HepG2 (cell line): ENCODE measurements around the gene THOC2. TPM values are rescaled to one million over a fixed set of nuclear protein-coding genes. Genes with fewer than 3 reads are reported as not detected.
A peak's percentile ranks its signal among the peaks of the same experiment; 100 is the strongest.
"Not testable (repeated sequence)": the region's sequence is repeated elsewhere in the genome, so short reads cannot be mapped to it uniquely, and the experiment has no call there.

Experiments used
- ATAC-seq: fragments of 200-7000 bp; cut with Tn5 transposase; 3 replicates; pipeline ENCODE4 v1.9.1; 2020; ENCODE audit warnings: mild to moderate bottlenecking, moderate library complexity
- BruUV-seq: library from RNA; stranded (reverse); fragments of 400-500 nt; replicated peaks from 2 replicates; lab custom pipeline; 2021; lab: Mats Ljungman, UMichigan
- CTCF ChIA-PET: fragments of 300-600 bp; formaldehyde crosslinking; extraction: SDS; loops from one replicate; lab custom pipeline; 2021; ENCODE audit warnings: low total read pairs, inconsistent platforms, low intra/inter-chr PET ratio; lab: Yijun Ruan, JAX
- POLR2A ChIA-PET: fragments of 350-600 bp; sonication (Branson Sonifier 250); formaldehyde crosslinking; loops from one replicate; lab custom pipeline; 2020; ENCODE audit warnings: antibody characterized with exemption, inconsistent platforms; lab: Yijun Ruan, JAX
- DNase-seq: peaks from one replicate; pipeline ENCODE4 v3.0.0-alpha.2; 2015; ENCODE audit warnings: low spot score
- FAIRE-seq: peaks from 3 replicates; lab custom pipeline; 2011; peaks lifted over from hg19 to GRCh38; lab: Jason Lieb, UNC
- H2AFZ ChIP-seq: one replicate; pipeline ENCODE4 v1.6.1; 2011; ENCODE audit warnings: low read length, inconsistent platforms
- H3K27ac ChIP-seq: fragments of 300-600 bp; 3 replicates; pipeline ENCODE4 v1.8.0; 2011; ENCODE audit warnings: mixed run types, mild to moderate bottlenecking, mixed read lengths, low read length, inconsistent platforms; ENCODE audit not compliant: insufficient read depth; ENCODE audit errors: extremely low read length
- H3K27me3 ChIP-seq, 2 experiments: fragments of 200-600 bp in 1 of 2; 2 replicates in 1 of 2; 3 replicates in 1 of 2; pipeline versions ENCODE4 v1.6.0 to v1.8.0; 2011; ENCODE audit warnings: low read length in 2 of 2, mild to moderate bottlenecking in 2 of 2, moderate library complexity in 2 of 2, inconsistent platforms in 1 of 2; ENCODE audit not compliant: insufficient read depth in 2 of 2, control insufficient read depth in 1 of 2
- H3K36me3 ChIP-seq, 2 experiments: fragments of 200-600 bp in 1 of 2; replicated peaks in 1 of 2; 2 replicates in 1 of 2; 3 replicates in 1 of 2; pipeline versions ENCODE4 v1.5.1 to v1.8.0; 2011; ENCODE audit warnings: low read length in 2 of 2, inconsistent platforms in 1 of 2; ENCODE audit not compliant: insufficient read depth in 2 of 2, control insufficient read depth in 1 of 2
- H3K4me1 ChIP-seq: 2 replicates; pipeline ENCODE4 v1.5.1; 2012; ENCODE audit warnings: low read length, inconsistent platforms; ENCODE audit not compliant: insufficient read depth
- H3K4me2 ChIP-seq: 2 replicates; pipeline ENCODE4 v1.6.0; 2011; ENCODE audit warnings: low read depth, low read length, inconsistent platforms
- H3K4me3 ChIP-seq, 3 experiments: fragments of 200-600 bp in 1 of 3; sonication (generic), shearing (Covaris generic) in 1 of 3; replicated peaks in 1 of 3; 2 replicates each; pipeline ENCODE4 v1.5.1; 2011 to 2016; ENCODE audit warnings: low read length in 3 of 3, inconsistent platforms in 2 of 3, low read depth in 2 of 3, mild to moderate bottlenecking in 2 of 3, control low read depth in 1 of 3, mixed read lengths in 1 of 3; ENCODE audit not compliant: insufficient read depth in 1 of 3
- H3K79me2 ChIP-seq: one replicate; pipeline ENCODE4 v1.6.1; 2011; ENCODE audit warnings: low read length, inconsistent platforms; ENCODE audit not compliant: insufficient read depth
- H3K9ac ChIP-seq: 2 replicates; pipeline ENCODE4 v1.6.0; 2011; ENCODE audit warnings: mild to moderate bottlenecking, low read depth, low read length, inconsistent platforms; ENCODE audit not compliant: insufficient read depth
- H3K9me3 ChIP-seq: 2 replicates; pipeline ENCODE4 v1.5.1; 2012; ENCODE audit warnings: mild to moderate bottlenecking, low read length
- H4K20me1 ChIP-seq: 2 replicates; pipeline ENCODE4 v1.6.0; 2011; ENCODE audit warnings: inconsistent platforms, mild to moderate bottlenecking, low read length, moderate library complexity; ENCODE audit not compliant: insufficient read depth
- ATF1 ChIP-seq: IDR thresholded peaks from 2 replicates; pipeline ENCODE4 v1.6.1; 2016; ENCODE audit warnings: mild to moderate bottlenecking, control low read depth
- ATM ChIP-seq: fragments of 450-650 bp; IDR thresholded peaks from 2 replicates; pipeline ENCODE4 v1.7.1; 2017; ENCODE audit warnings: mild to moderate bottlenecking, borderline replicate concordance
- ATRX ChIP-seq: sonication (generic); formaldehyde crosslinking; IDR thresholded peaks from 2 replicates; pipeline ENCODE4 v1.4.0; 2020; ENCODE audit warnings: missing genetic modification reagents, borderline replicate concordance
- HOXA9 ChIP-seq: sonication (generic); formaldehyde crosslinking; IDR thresholded peaks from 2 replicates; pipeline ENCODE4 v1.8.1; 2022; ENCODE audit warnings: missing genetic modification reagents, mild to moderate bottlenecking, moderate library complexity, borderline replicate concordance
- KLF16 ChIP-seq, 2 experiments: sonication (generic) in 1 of 2; formaldehyde crosslinking in 1 of 2; IDR thresholded peaks; 2 replicates each; pipeline versions ENCODE4 v1.6.1 to v1.8.0; 2016 to 2023; ENCODE audit warnings: missing genetic modification reagents in 2 of 2, missing compliant biosample characterization in 1 of 2
- MED8 ChIP-seq: sonication (generic); formaldehyde crosslinking; IDR thresholded peaks from 2 replicates; pipeline ENCODE4 v1.8.1; 2023; ENCODE audit warnings: mild to moderate bottlenecking, missing genetic modification reagents; ENCODE audit not compliant: insufficient replicate concordance
- RARA ChIP-seq: IDR thresholded peaks from 2 replicates; pipeline ENCODE4 v1.6.1; 2016; ENCODE audit warnings: missing genetic modification reagents, missing compliant biosample characterization
- SMYD3 ChIP-seq: sonication (generic); formaldehyde crosslinking; IDR thresholded peaks from 2 replicates; pipeline ENCODE4 v1.8.1; 2023; ENCODE audit warnings: mild to moderate bottlenecking, missing genetic modification reagents
- SOX6 ChIP-seq, 2 experiments: fragments of 450-650 bp in 1 of 2; sonication (generic) in 1 of 2; formaldehyde crosslinking in 1 of 2; IDR thresholded peaks; 2 replicates each; pipeline versions ENCODE4 v1.4.0 to v1.6.1; 2017 to 2020; ENCODE audit warnings: antibody characterized with exemption in 1 of 2, mild to moderate bottlenecking in 1 of 2, missing genetic modification reagents in 1 of 2
- ZNF616 ChIP-seq: sonication (generic); formaldehyde crosslinking; IDR thresholded peaks from 2 replicates; pipeline ENCODE4 v1.5.0; 2020; ENCODE audit warnings: low read depth, mild to moderate bottlenecking, missing genetic modification reagents
- ZNF724P ChIP-seq: sonication (generic); formaldehyde crosslinking; IDR thresholded peaks from 2 replicates; pipeline ENCODE4 v1.8.0; 2022; ENCODE audit warnings: missing genetic modification reagents, borderline replicate concordance
- ZNF777 ChIP-seq: sonication (generic); formaldehyde crosslinking; IDR thresholded peaks from 2 replicates; pipeline ENCODE4 v1.4.0; 2020; ENCODE audit warnings: missing genetic modification reagents
- WGBS: methylation state at CpG from one replicate; pipeline ENCODE4 v1.1.6; 2017; ENCODE audit warnings: low lambda C conversion rate; 5-methylcytosine and 5-hydroxymethylcytosine counted together
- in situ Hi-C: cut with HindIII; loops from 2 replicates; pipeline ENCODE4 v1.10.0; 2017; ENCODE audit warnings: low pct_unique_long_range_greater_than_20kb; ENCODE audit not compliant: extremely low pct_ligation_motif_present
- intact Hi-C: fragments of 100-400 bp; cut with micrococcal nuclease; formaldehyde crosslinking; loops from one replicate; pipeline ENCODE4 v1.10.0; 2022; ENCODE audit not compliant: unreplicated experiment
- polyA plus RNA-seq, 8 experiments: library from polyadenylated mRNA; depleted of rRNA in 3 of 8; stranded (reverse) in 7 of 8; unstranded in 1 of 8; fragments of >200 nt; fragmentation: Illumina TruSeq in 4 of 8; extraction: Trizol in 4 of 8; gene quantifications; 2 replicates each; pipeline versions ENCODE4 v1.2.1 to v1.2.3, GENCODE V29; 2011 to 2016; ENCODE audit warnings: low read depth in 4 of 8, missing spikeins in 1 of 8, mixed read lengths in 1 of 8; ENCODE audit not compliant: insufficient read depth in 1 of 8
- total RNA-seq, 5 experiments: library from RNA; depleted of rRNA; stranded (reverse); fragments of >200 nt; fragmentation: Illumina TruSeq; extraction: Trizol; gene quantifications; 2 replicates each; pipeline ENCODE4 v1.2.3, GENCODE V29; 2016; ENCODE audit warnings: low read depth in 1 of 5
- TF ChIP-seq, protein P1 (sequence below): sonication (generic); formaldehyde crosslinking; IDR thresholded peaks from 2 replicates; pipeline ENCODE4 v1.9.0; 2021; ENCODE audit warnings: mild to moderate bottlenecking, missing genetic modification reagents

Gene THOC2
- total and polyA plus RNA-seq, 2 of the 13 experiments (the other 11 are each of a cell fraction or from before 2014, with no cell fraction given) = 87.1 to 101 TPM

DNA sequence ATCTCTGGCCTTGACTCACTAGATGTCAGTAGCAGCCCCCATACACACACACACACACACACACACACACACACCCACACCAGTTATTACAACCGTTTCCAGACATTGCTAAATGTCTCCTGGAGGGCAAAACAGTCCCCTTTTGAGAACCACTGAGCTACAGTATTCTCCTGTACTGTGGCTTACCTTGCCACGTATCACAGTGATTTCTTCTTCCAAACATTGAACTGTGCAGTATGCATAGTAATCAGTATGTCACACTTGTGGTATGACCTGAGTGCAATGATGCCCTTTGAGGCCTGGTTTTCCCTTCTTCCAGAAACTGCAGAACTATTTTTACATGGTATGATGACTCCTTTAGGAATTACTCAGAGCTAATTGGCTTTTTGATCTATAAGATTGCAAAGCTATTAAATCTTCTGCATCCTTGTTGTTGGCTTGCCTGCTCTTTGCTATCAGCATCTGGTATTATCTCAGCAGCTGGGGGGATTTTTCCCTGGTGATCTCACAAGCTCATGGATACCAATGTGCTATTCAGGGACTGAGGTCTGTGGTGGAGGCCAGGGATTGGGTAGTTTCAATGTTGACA, 3.6 kb upstream of the THOC2 start:
- BruUV-seq = no TSS peak
- H3K27ac ChIP-seq = peak overlapping the region; percentile 49
- ATAC-seq (peak; percentile 42), FAIRE-seq (peak; percentile 65), DNase-seq (no peak)
- WGBS = 17% methylated on average over 1 of the region's 2 CpGs
- ChIA-PET CTCF (no interaction called here), POLR2A (no interaction called here)
- no peaks in the 10 kb centered on the region for H3K9me3 ChIP-seq
- TF ChIP-seq RARA (no peak), ATF1 (CRISPR knock-in tag) (no peak), ZNF724P (CRISPR knock-in tag) (no peak), ATM (no peak), HOXA9 (CRISPR knock-in tag) (no peak), ZNF777 (CRISPR knock-in tag) (no peak), ZNF616 (CRISPR knock-in tag) (no peak), SMYD3 (no peak), ATRX (CRISPR knock-in tag) (no peak), SOX6 (IDR thresholded peaks at IDR 0.05) (no peak), SOX6 (CRISPR knock-in tag; IDR thresholded peaks at IDR 0.05) (0 out of 2 replicates have a peak, but pooled peaks have one; percentile 22), MED8 (CRISPR knock-in tag) (no peak), KLF16 (CRISPR knock-in tag; IDR thresholded peaks at IDR 0.05) (no peak)
- TF ChIP-seq, protein P1, sequence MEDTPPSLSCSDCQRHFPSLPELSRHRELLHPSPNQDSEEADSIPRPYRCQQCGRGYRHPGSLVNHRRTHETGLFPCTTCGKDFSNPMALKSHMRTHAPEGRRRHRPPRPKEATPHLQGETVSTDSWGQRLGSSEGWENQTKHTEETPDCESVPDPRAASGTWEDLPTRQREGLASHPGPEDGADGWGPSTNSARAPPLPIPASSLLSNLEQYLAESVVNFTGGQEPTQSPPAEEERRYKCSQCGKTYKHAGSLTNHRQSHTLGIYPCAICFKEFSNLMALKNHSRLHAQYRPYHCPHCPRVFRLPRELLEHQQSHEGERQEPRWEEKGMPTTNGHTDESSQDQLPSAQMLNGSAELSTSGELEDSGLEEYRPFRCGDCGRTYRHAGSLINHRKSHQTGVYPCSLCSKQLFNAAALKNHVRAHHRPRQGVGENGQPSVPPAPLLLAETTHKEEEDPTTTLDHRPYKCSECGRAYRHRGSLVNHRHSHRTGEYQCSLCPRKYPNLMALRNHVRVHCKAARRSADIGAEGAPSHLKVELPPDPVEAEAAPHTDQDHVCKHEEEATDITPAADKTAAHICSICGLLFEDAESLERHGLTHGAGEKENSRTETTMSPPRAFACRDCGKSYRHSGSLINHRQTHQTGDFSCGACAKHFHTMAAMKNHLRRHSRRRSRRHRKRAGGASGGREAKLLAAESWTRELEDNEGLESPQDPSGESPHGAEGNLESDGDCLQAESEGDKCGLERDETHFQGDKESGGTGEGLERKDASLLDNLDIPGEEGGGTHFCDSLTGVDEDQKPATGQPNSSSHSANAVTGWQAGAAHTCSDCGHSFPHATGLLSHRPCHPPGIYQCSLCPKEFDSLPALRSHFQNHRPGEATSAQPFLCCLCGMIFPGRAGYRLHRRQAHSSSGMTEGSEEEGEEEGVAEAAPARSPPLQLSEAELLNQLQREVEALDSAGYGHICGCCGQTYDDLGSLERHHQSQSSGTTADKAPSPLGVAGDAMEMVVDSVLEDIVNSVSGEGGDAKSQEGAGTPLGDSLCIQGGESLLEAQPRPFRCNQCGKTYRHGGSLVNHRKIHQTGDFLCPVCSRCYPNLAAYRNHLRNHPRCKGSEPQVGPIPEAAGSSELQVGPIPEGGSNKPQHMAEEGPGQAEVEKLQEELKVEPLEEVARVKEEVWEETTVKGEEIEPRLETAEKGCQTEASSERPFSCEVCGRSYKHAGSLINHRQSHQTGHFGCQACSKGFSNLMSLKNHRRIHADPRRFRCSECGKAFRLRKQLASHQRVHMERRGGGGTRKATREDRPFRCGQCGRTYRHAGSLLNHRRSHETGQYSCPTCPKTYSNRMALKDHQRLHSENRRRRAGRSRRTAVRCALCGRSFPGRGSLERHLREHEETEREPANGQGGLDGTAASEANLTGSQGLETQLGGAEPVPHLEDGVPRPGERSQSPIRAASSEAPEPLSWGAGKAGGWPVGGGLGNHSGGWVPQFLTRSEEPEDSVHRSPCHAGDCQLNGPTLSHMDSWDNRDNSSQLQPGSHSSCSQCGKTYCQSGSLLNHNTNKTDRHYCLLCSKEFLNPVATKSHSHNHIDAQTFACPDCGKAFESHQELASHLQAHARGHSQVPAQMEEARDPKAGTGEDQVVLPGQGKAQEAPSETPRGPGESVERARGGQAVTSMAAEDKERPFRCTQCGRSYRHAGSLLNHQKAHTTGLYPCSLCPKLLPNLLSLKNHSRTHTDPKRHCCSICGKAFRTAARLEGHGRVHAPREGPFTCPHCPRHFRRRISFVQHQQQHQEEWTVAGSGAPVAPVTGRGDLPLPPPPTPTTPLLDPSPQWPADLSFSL (CRISPR knock-in tag) = peak; percentile 70
- no peak overlapping the region for H2AFZ ChIP-seq
- no peaks in the 10 kb centered on the region for H3K36me3 ChIP-seq
- in situ Hi-C loops = no loop called here
- no peaks in the 10 kb centered on the region for H4K20me1 ChIP-seq
- H3K9ac ChIP-seq = no peak overlapping the region
- H3K27me3 ChIP-seq = no peaks in the 10 kb centered on the region; a peak in 1 of 5 replicates
- H3K4me1 ChIP-seq = peaks cover 49% of the 10 kb centered on the region
- H3K79me2 ChIP-seq = peaks cover 13% of the 10 kb centered on the region
- H3K4me2 ChIP-seq = peak overlapping the region; percentile 27; the same call in 1 of the 2 replicates
- intact Hi-C loops = no loop called here
- no peak overlapping the region for H3K4me3 ChIP-seq

DNA sequence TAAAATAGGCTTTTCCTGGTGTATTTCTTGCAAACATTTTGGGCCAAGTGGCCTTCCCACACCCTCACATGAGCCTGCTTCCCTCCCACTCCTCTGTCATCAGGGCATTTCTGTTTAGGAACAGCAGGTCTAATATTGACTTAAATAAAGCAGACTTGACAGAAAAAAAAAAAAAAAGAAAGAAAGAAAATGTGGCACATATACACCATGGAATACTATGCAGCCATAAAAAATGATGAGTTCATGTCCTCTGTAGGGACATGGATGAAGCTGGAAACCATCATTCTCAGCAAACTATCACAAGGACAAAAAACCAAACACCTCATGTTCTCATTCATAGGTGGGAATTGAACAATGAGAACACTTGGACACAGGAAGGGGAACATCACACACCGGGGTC, 2.3 kb upstream of the THOC2 start:
- in situ Hi-C loops, H3K9me3 ChIP-seq, H3K36me3 ChIP-seq, H3K27me3 ChIP-seq, BruUV-seq, intact Hi-C loops, POLR2A ChIA-PET, ATAC-seq, CTCF ChIA-PET, H3K27ac ChIP-seq, H3K9ac ChIP-seq, DNase-seq, FAIRE-seq, H3K4me3 ChIP-seq, H4K20me1 ChIP-seq, H3K4me2 ChIP-seq, H2AFZ ChIP-seq: not testable (repeated sequence)
- Histone ChIP-seq H3K79me2 (peaks cover 26% of the 10 kb centered on the region), H3K4me1 (peaks cover 50% of the 10 kb centered on the region)
- WGBS = no CpG with 5 or more reads among the region's 1 CpG
